ENCODE measurements around the gene PARP14.
A peak's percentile ranks its signal among the peaks of the same experiment; 100 is the strongest.
"Not testable (repeated sequence)": the region's sequence is repeated elsewhere in the genome, so short reads cannot be mapped to it uniquely, and the experiment has no call there.

Gene PARP14

GRCh38 chr3:122680475-122681283 lies at the start of gene PARP14:
TSS of gene PARP14 (plus strand) at chr3:122680839. CDS start at chr3:122680884, 45 bp downstream.
- no peak for DNase-seq (ENCODE audit: low read depth)

GRCh38 chr3:122635789-122636188 lies 44.9 kb upstream of the PARP14 start:
- peak; percentile 63 for DNase-seq (ENCODE audit: low read depth)

DNA sequence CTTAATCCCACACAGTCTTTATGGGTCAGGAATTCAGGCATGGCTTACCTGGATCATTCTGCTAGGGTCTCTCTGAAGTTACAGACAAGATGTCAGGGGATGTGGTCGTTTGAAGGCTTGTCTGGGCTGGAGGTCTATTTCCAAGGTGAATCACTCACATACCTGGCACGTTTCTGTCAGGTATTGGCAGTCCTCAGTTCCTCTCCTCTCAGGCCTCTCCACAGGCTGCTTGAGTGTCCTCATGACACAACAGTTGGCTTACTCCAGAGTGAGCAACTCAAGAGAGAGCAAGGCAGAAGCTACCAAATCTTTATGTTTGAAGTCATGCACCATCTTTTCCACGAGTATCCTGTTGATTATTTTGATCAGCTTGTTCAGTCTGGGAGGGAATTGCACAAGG lies 43.9 kb upstream of the PARP14 start:
- DNase-seq (ENCODE audit: low read depth) = no peak

DNA sequence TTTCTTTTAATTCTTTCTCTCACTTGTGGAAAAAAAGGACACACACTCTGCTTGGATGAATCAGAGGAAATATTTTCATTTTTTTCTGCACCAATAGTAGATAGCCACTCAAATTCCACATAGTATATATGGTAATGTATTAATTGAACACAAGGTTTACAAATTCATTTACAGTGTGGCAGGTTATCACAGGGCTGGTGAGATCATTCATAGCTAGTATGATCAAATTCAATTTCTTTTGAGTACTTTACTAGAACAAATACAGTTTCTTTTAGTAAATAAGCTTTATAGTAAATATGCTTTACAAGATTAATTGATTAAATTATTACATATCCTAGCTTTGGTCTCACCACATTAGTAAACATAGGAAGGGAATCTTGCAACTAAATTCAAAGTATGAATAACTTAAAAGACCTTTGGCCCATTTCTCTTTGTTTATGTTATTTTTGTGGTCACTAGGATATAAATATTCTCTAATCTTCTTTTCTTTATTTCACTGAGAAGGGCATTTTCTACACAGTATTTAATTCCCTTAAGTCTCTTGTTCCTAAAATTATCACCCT lies 40.1 kb upstream of the PARP14 start:
- no peak for DNase-seq (ENCODE audit: low read depth)

DNA sequence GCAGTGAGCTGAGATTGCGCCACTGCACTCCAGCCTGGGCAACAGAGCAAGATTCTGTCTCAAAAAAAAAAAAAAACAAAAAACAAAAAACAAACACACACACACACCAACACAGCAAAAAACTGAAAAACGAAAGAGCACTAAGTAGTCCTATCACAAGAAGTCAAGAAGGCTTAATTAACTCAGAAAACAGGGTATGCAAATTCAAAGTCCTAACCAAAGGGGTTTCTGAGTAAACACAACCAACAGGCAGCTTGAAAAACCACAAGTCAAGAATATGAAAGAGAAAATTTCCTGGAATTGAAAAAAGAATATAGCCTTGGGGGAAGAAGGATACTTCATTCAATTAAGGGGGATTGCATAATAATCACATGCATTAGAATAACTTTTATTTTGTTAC lies 37.7 kb upstream of the PARP14 start:
- DNase-seq (ENCODE audit: low read depth) = no peak

GRCh38 chr3:122646146-122646988 lies 34.3 kb upstream of the PARP14 start:
- DNase-seq (ENCODE audit: low read depth) = no peak

DNA sequence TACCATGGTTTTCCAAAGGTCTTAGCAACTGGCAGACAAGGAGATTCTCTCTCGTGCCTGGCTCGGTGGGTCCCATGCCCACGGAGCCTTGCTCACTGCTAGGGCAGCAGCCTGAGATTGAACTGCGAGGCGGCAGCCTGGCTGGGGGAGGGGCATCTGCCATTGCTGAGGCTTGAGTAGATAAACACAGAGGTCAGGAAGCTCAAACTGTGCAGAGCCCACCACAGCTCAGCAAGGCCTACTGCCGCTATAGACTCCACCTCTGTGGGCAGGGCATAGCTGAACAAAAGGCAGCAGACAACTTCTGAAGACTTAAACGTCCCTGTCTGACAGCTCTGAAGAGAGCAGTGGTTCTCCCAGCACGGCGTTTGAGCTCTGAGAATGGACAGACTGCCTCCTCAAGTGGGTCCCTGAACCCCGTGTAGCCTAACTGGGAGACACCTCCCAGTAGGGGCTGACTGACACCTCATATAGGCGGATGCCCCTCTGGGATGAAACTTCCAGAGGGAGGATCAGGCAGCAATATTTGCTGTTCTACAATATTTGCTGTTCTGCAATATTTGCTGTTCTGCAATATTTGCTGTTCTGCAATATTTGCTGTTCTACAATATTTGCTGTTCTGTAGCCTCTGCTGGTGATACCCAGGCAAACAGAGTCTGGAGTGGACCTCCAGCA lies 29.3 kb upstream of the PARP14 start:
- not testable (repeated sequence) for DNase-seq (ENCODE audit: low read depth)

- not testable (repeated sequence) for DNase-seq (ENCODE audit: low read depth)
Observed at GRCh38 chr3:122651962-122652361, 28.7 kb upstream of the PARP14 start.

DNA sequence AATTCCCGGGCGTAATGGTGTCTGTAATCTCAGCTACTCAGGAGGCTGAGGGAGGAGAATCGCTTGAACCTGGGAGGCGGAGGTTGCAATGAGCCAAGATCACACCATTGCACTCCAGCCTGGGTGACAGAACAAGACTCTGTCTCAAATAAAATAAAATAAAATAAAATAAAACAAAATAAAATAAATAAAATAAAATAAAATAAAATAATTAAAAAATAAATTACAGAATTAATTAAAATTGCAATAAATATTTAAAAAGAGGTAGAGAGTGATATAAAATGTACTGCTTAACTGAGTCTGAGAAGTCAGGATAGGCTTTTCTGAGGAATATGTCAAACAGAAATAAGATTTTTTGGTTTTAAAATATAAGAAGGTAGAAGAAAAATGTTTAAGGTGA lies 22.3 kb upstream of the PARP14 start:
- DNase-seq (ENCODE audit: low read depth) = not testable (repeated sequence)

GRCh38 chr3:122660297-122660974 lies 20.2 kb upstream of the PARP14 start:
- no peak for DNase-seq (ENCODE audit: low read depth)

- no peak for DNase-seq (ENCODE audit: low read depth)
Observed at GRCh38 chr3:122661633-122662032, 19.0 kb upstream of the PARP14 start.

DNA sequence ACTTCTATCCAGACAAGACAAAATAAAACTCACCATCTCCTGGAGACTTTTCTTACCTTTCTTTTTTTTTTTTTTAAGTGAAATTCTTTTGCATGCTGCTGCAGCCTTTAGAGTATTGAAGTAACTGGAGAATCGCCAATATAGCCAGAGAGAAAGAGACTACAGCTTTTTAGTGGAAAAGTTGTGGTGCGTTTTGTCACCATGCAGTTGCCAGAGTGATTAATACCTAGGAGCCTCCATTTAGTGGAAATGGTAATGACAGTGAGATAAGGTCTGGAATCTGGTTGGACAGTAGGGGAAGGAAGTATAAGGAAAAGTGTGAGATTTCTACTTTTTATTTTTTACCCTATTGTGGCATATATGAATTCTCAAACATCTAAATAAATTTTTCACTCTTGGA lies 18.1 kb upstream of the PARP14 start:
- DNase-seq (ENCODE audit: low read depth) = no peak

DNA sequence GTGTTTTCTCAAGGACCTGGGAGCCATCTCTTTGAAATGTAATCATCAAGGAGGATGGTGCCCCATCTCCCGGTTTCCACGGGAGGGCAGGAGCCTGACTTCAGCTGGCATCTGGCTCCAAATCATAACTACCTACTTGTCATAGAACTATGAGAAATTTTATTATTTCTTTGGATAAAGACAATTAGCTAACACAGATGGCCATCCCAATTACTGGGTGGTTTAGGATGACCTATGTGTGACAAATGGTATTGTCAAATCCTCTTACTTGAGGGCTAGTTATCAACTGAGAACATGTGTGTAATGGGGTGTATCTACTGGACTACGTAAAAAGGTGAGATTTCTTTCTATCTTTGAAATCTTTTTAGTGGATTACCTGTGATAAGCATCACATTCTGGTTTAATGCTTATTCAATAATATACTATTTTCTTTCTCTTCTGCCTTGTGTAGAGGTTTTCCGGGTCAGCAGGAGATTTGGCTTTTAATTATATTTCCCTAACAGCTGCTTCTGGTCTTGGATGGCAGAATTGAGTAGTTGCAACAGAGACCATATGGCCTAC lies 15.3 kb upstream of the PARP14 start:
- no peak for DNase-seq (ENCODE audit: low read depth)

- DNase-seq (ENCODE audit: low read depth) = no peak
Observed at GRCh38 chr3:122665881-122666280, 14.8 kb upstream of the PARP14 start.

DNA sequence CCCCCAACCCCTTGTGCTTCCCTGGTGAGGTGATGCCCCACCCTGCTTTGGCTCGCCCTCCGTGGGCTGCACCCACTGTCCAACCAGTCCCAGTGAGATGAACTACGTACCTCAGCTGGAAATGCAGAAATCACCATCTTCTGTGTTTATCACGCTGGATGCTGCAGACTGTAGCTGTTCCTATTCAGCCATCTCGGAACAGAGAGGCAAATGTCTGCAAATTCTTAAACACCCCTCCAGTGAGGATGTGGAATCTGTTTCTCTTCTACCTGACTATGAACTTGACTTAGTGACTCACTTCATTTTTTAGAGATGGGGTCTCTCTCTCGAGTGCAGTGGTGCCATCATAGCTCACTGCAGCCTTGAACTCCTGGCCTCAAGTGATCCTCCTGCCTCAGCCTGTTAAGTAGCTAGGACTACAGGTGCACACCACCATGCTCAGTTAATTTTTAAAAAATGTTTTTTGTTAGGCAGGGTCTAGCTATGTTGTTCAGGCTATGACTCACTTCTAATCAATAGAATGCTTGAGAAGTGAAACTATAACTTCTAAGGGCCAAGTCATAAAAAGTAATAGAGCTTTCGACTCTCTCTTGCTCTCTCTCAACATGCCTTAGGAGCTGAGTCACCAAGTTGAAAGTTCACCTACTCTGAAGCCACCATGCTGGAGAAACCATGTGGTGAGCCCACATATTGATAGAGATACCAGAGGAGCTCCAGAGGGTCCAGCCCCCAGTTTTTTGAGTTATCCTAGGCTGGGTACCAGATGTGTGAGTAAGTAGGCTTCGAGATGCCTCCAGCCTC lies 11.5 kb upstream of the PARP14 start:
- DNase-seq (ENCODE audit: low read depth) = peak; percentile 41

- no peak for DNase-seq (ENCODE audit: low read depth)
Observed at GRCh38 chr3:122671553-122671952, 9.1 kb upstream of the PARP14 start.

GRCh38 chr3:122674339-122674738 lies 6.3 kb upstream of the PARP14 start:
- no peak for DNase-seq (ENCODE audit: low read depth)

GRCh38 chr3:122676759-122677158 lies 3.9 kb upstream of the PARP14 start:
- no peak for DNase-seq (ENCODE audit: low read depth)

DNA sequence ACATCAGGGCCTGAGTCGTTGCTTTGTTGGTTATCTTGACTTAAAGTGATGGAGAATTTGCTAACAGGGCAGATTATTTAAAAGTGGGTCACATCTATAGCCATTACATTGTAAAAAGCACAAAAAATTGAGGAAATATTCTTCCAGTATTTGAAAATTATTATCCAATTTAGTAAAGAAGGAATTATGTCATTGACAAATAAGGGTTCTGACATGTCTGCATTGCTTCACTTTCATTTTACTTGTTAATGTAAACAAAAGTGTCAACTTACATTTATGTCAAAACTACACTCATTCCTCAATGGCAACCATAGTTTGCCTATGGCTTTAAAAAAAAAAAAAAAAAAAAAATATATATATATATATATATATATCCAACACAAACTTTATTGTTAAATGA lies 3.4 kb upstream of the PARP14 start:
- DNase-seq (ENCODE audit: low read depth) = no peak

DNA sequence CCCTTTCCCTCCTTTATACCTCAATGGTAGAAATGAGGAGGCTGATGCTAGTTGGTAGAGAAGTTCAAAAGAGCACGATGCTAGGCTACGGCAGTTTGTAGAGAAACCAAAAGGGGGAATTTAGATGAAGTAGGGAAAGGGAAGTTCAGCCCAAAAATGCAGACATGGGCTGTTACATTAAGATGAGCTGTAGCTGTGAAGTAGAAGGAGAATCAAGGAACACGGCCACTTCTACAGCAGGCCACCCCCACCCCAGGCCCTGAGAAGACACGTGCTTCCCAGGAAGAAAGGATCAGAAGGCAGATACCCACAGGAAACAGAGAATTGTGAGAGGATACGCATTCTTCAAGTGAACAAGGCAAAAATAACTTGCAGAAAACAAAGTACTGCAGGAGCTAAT lies 2.1 kb upstream of the PARP14 start:
- no peak for DNase-seq (ENCODE audit: low read depth)

Data from non-pigmented ciliary epithelial cell (primary cell).